ENCODE data around the gene ADPRH.
"Not testable (repeated sequence)": the region's sequence is repeated elsewhere in the genome, so short reads cannot be mapped to it uniquely, and the experiment has no call there.

ADPRH gene

GRCh38 chr3:119560160-119560559, 19.1 kb upstream of the ADPRH start:
- DNase-seq, result no peak

GRCh38 chr3:119562307-119562961, 16.9 kb upstream of the ADPRH start:
- DNase-seq, result no peak

- DNase-seq, result not testable (repeated sequence)
Measured at GRCh38 chr3:119563334-119563733, 16.0 kb upstream of the ADPRH start.

GRCh38 chr3:119569156-119569555, 10.1 kb upstream of the ADPRH start:
- no peak for DNase-seq

GRCh38 chr3:119570229-119570628, 9.1 kb upstream of the ADPRH start:
- no peak for DNase-seq

GRCh38 chr3:119571230-119571629, 8.1 kb upstream of the ADPRH start:
- no peak for DNase-seq

GRCh38 chr3:119571688-119572087, 7.6 kb upstream of the ADPRH start:
- no peak for DNase-seq

- DNase-seq, result no peak
Measured at GRCh38 chr3:119575507-119575906, 3.8 kb upstream of the ADPRH start.

- DNase-seq, result no peak
Measured at GRCh38 chr3:119580067-119580760, 922 bp downstream of the ADPRH start.

GRCh38 chr3:119582178-119582577, 2.9 kb downstream of the ADPRH start:
- DNase-seq, result no peak

GRCh38 chr3:119585208-119585607, 5.9 kb downstream of the ADPRH start:
- no peak for DNase-seq

- no peak for DNase-seq
Measured at GRCh38 chr3:119585856-119586570, 6.7 kb downstream of the ADPRH start.

GRCh38 chr3:119586733-119587172, 7.5 kb downstream of the ADPRH start:
- no peak for DNase-seq

- no peak for DNase-seq
Measured at GRCh38 chr3:119588112-119588511, 8.8 kb downstream of the ADPRH start.

- no peak for DNase-seq
Measured at GRCh38 chr3:119589102-119589773, 9.9 kb downstream of the ADPRH start.

- no peak for DNase-seq
Measured at GRCh38 chr3:119590706-119591105, 11.4 kb downstream of the ADPRH start.

- DNase-seq, result no peak
Measured at GRCh38 chr3:119592861-119593260, 13.6 kb downstream of the ADPRH start.

GRCh38 chr3:119594066-119594465, 14.8 kb downstream of the ADPRH start:
- DNase-seq, result no peak

GRCh38 chr3:119594929-119595328, 15.6 kb downstream of the ADPRH start:
- DNase-seq, result not testable (repeated sequence)

- DNase-seq, result no peak
Measured at GRCh38 chr3:119595639-119596334, 16.5 kb downstream of the ADPRH start.

GRCh38 chr3:119596398-119596797, 17.1 kb downstream of the ADPRH start:
- DNase-seq, result no peak

GRCh38 chr3:119597548-119598288, 18.4 kb downstream of the ADPRH start, which contains the start of gene PLA1A:
Gene PLA1A (plus strand): TSS chr3:119597885. CDS start chr3:119597914, 29 bp downstream.
- no peak for DNase-seq

All from 8988T (cell line).